ENCODE results near the gene OR51V1. TPM values are rescaled to one million over a fixed set of nuclear protein-coding genes. Genes with fewer than 3 reads are reported as not detected.

OR51V1 gene
- total and polyA plus RNA-seq, 2 of the 13 experiments (the other 11 are each of a cell fraction or from before 2014, with no cell fraction given): not detected

DNA sequence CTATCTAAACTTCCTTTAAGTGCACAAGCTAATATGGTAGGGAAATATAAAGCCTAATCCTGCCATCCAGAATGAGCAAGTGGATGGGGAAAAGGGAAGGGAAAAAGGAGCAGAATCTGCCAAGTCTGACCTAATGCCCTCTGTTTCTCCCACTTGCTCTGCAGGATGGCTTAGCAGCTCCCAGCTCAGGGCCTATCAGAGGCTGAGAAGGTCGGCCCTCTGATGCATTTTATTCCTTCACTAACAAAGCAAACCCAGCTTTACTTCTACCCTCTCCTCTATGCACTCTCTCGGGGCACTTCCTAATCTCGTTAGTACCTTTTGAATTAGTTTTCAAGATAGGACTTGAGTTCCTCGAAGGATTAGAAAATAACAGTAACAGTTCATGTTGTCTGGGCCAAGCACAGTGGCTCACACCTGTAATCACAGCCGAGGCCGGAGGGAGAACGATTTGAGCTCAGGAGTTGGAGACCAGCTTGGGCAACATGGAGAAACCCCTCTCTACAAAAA, 9.9 kb upstream of the OR51V1 start (continued):
- no peak for TF ChIP-seq ZFP36L2 (CRISPR knock-in tag; IDR thresholded peaks at IDR 0.05)
- no peak for TF ChIP-seq MATR3 (CRISPR knock-in tag; IDR thresholded peaks at IDR 0.05)

DNA sequence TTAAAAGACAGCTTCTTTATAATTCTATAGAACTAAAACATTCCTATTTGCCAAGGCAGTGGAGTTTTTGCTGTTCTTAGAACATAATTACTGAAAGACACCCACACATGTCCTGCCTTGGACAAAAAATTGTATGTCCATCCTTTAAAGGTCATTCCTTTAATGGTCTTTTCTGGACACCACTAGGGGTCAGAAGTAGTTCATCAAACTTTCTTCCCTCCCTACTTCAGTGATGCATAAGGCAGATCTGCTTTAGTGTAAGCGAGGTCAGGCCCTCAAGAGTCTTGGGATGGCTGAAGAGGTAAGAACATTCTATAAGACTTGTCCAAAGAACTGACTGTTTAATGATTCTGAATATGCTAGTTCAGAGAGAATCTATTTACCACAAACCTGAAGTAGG, 4.3 kb upstream of the OR51V1 start:
- Histone ChIP-seq H3K36me3 (replicated peaks in 1 of 2; ENCODE audit: control insufficient read depth in 1 of 2, insufficient read depth in 2 of 2, low read length in 2 of 2) (no peaks in the 10 kb centered on the region), H4K20me1 (ENCODE audit: insufficient read depth, low read length) (no peaks in the 10 kb centered on the region), H3K9ac (ENCODE audit: insufficient read depth, low read depth, low read length) (no peak overlapping the region), H3K9me3 (ENCODE audit: low read length) (no peaks in the 10 kb centered on the region), H3K79me2 (ENCODE audit: insufficient read depth, low read length) (no peaks in the 10 kb centered on the region), H3K4me2 (ENCODE audit: low read depth, low read length) (no peak overlapping the region), H2AFZ (ENCODE audit: low read length) (no peak overlapping the region), H3K4me1 (ENCODE audit: insufficient read depth, low read length) (no peaks in the 10 kb centered on the region), H3K27ac (ENCODE audit: extremely low read length, insufficient read depth, low read length) (no peak overlapping the region), H3K4me3 (replicated peaks in 1 of 3; ENCODE audit: insufficient read depth in 1 of 3, low read depth in 2 of 3, low read length in 3 of 3) (no peak overlapping the region), H3K27me3 (ENCODE audit: control insufficient read depth in 1 of 2, insufficient read depth in 2 of 2, low read length in 2 of 2) (no peaks in the 10 kb centered on the region; a peak in 1 of 5 replicates)
- no TSS peak for BruUV-seq (replicated peaks)
- ChIA-PET POLR2A (no interaction called here), CTCF (ENCODE audit: low intra/inter-chr PET ratio, low total read pairs) (interaction anchor here (0.8 to 2.9 kb wide), 2 partner anchors 176 to 603 kb away, joined by 3 to 21 read pairs; no protein-coding TSS in a partner anchor)
- DNase-seq (ENCODE audit: low spot score) (peak; percentile 50), ATAC-seq (peak; percentile 73), FAIRE-seq (peak; percentile 40)
- in situ Hi-C loops (cut with HindIII; ENCODE audit: extremely low pct_ligation_motif_present, low pct_unique_long_range_greater_than_20kb) (loop anchor here (5.0 kb wide), 1 partner anchor 178 kb away; the partner anchor contains the start of gene OR51M1), intact Hi-C loops (cut with micrococcal nuclease; ENCODE audit: unreplicated experiment) (loop anchor here (1.0 kb wide), 2 partner anchors 87 to 176 kb away; no protein-coding TSS in a partner anchor)
- WGBS (ENCODE audit: low lambda C conversion rate): 8% methylated on average over 1 of the region's 1 CpG
- TF ChIP-seq ZSCAN12 (CRISPR knock-in tag; IDR thresholded peaks at IDR 0.05) (no peak), ZNF883 (CRISPR knock-in tag; IDR thresholded peaks at IDR 0.05; ENCODE audit: not compliant biosample characterization) (no peak), SYNCRIP (IDR thresholded peaks at IDR 0.05; ENCODE audit: insufficient read depth, low read depth, low read length) (no peak), SMC3 (IDR thresholded peaks at IDR 0.05; ENCODE audit: low read length) (peak; percentile 29; the same call in 1 of the 2 replicates), ZBTB7A (CRISPR knock-in tag; IDR thresholded peaks at IDR 0.05) (no peak), RAD21 (CRISPR knock-in tag; IDR thresholded peaks at IDR 0.05) (0 out of 2 replicates have a peak, but pooled peaks have one; percentile 14), ZNF790 (CRISPR knock-in tag; IDR thresholded peaks at IDR 0.05; ENCODE audit: borderline replicate concordance) (no peak), STAG1 (CRISPR knock-in tag; IDR thresholded peaks at IDR 0.05) (peak; percentile 72), ZNF256 (CRISPR knock-in tag; conservative IDR thresholded peaks at IDR 0.05) (no peak)
- TF ChIP-seq, protein P1, sequence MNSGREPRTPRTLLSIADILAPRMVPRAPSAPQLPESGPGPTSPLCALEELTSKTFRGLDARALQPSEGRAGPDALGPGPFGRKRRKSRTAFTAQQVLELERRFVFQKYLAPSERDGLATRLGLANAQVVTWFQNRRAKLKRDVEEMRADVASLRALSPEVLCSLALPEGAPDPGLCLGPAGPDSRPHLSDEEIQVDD (CRISPR knock-in tag; IDR thresholded peaks at IDR 0.05; ENCODE audit: borderline replicate concordance): no peak
- TF ChIP-seq, protein P2, sequence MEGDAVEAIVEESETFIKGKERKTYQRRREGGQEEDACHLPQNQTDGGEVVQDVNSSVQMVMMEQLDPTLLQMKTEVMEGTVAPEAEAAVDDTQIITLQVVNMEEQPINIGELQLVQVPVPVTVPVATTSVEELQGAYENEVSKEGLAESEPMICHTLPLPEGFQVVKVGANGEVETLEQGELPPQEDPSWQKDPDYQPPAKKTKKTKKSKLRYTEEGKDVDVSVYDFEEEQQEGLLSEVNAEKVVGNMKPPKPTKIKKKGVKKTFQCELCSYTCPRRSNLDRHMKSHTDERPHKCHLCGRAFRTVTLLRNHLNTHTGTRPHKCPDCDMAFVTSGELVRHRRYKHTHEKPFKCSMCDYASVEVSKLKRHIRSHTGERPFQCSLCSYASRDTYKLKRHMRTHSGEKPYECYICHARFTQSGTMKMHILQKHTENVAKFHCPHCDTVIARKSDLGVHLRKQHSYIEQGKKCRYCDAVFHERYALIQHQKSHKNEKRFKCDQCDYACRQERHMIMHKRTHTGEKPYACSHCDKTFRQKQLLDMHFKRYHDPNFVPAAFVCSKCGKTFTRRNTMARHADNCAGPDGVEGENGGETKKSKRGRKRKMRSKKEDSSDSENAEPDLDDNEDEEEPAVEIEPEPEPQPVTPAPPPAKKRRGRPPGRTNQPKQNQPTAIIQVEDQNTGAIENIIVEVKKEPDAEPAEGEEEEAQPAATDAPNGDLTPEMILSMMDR (CRISPR knock-in tag; IDR thresholded peaks at IDR 0.05): peak; percentile 68

Measured in HepG2 (cell line).